ENCODE measurements around the gene ADCY2.

Gene ADCY2

DNA sequence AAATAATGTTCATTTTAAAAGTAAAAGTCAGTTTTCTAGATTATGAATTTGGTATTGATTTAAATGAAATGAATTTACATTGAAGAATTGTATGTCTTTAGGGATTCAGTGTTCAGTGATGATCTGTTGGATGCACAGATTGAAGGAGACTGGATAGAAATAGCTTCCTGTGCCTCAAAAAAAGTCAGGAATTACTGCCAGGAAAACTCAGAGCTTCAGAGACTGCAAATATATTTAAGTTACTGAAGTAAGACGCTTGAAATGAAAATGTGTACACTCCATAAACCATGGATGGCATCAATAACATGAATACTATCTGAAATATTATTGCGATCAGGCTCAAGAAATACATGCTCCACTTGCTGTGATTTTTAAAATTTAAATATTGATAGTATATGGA lies 60.3 kb downstream of the ADCY2 start:
- Histone ChIP-seq H3K36me3 (ENCODE audit: control insufficient read depth, insufficient read depth, low read length) (no peaks in the 10 kb centered on the region), H3K9ac (ENCODE audit: low read depth, low read length) (no peak overlapping the region), H3K4me3 (ENCODE audit: low read depth, low read length) (no peak overlapping the region), H3K9me3 (ENCODE audit: control insufficient read depth, insufficient read depth, low read length) (peaks cover 3% of the 10 kb centered on the region), H3K27me3 (ENCODE audit: control insufficient read depth, insufficient read depth, low read length) (no peaks in the 10 kb centered on the region), H3K4me1 (ENCODE audit: control insufficient read depth, insufficient read depth, low read length) (no peaks in the 10 kb centered on the region)

GRCh38 chr5:7461371-7461770 lies 65.4 kb downstream of the ADCY2 start:
- H3K27me3 ChIP-seq (ENCODE audit: control insufficient read depth, insufficient read depth, low read length): no peaks in the 10 kb centered on the region
- H3K36me3 ChIP-seq (ENCODE audit: control insufficient read depth, insufficient read depth, low read length): no peaks in the 10 kb centered on the region
- H3K9ac ChIP-seq (ENCODE audit: low read depth, low read length): no peak overlapping the region
- H3K4me1 ChIP-seq (ENCODE audit: control insufficient read depth, insufficient read depth, low read length): no peaks in the 10 kb centered on the region
- no peak overlapping the region for H3K4me3 ChIP-seq (ENCODE audit: low read depth, low read length)
- peaks cover 3% of the 10 kb centered on the region for H3K9me3 ChIP-seq (ENCODE audit: control insufficient read depth, insufficient read depth, low read length)

DNA sequence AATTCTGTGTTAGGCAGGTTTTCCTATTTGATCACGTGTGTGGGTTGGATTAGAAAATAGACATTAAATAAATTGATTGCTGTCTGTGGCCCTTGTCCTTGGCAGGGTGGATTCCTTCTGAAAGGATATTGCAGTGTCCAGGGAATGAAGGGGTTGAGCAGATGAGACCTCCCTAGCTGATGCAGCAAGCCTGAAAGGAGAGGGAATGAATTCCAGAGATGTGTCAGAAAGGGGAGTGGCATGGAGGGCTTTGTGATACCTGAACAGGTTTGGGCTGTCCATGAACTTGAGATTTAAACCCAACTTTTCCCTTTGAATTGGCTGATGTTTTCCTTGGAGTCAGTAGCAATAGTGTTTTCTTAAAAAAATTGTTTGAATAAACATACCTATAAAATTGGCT lies 66.8 kb downstream of the ADCY2 start:
- Histone ChIP-seq H3K27me3 (ENCODE audit: control insufficient read depth, insufficient read depth, low read length) (no peaks in the 10 kb centered on the region), H3K4me1 (ENCODE audit: control insufficient read depth, insufficient read depth, low read length) (no peaks in the 10 kb centered on the region), H3K9ac (ENCODE audit: low read depth, low read length) (no peak overlapping the region), H3K36me3 (ENCODE audit: control insufficient read depth, insufficient read depth, low read length) (no peaks in the 10 kb centered on the region), H3K9me3 (ENCODE audit: control insufficient read depth, insufficient read depth, low read length) (peaks cover 2% of the 10 kb centered on the region), H3K4me3 (ENCODE audit: low read depth, low read length) (no peak overlapping the region)

DNA sequence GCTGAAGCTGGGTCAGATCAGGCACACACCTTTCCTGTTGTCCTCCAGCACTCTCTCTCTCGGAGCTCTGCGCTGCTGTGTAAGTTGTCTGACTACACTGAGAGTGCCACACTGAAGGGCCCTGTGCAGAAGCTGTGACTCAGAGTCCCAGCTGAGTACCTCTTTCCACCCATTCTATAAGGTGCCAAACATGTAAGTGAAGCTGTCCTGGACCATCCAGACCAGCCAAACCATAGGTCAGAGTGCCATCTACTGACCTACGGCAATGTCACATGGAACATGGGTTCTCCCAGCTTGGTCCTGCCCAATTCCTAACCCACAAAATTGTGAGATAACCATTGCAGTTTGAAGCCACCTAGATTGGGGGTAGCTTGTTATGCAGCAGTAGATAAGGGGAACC lies 68.2 kb downstream of the ADCY2 start:
- H3K27me3 ChIP-seq (ENCODE audit: control insufficient read depth, insufficient read depth, low read length): no peaks in the 10 kb centered on the region
- no peak overlapping the region for H3K4me3 ChIP-seq (ENCODE audit: low read depth, low read length)
- no peaks in the 10 kb centered on the region for H3K4me1 ChIP-seq (ENCODE audit: control insufficient read depth, insufficient read depth, low read length)
- H3K9me3 ChIP-seq (ENCODE audit: control insufficient read depth, insufficient read depth, low read length): no peaks in the 10 kb centered on the region
- no peak overlapping the region for H3K9ac ChIP-seq (ENCODE audit: low read depth, low read length)
- no peaks in the 10 kb centered on the region for H3K36me3 ChIP-seq (ENCODE audit: control insufficient read depth, insufficient read depth, low read length)

DNA sequence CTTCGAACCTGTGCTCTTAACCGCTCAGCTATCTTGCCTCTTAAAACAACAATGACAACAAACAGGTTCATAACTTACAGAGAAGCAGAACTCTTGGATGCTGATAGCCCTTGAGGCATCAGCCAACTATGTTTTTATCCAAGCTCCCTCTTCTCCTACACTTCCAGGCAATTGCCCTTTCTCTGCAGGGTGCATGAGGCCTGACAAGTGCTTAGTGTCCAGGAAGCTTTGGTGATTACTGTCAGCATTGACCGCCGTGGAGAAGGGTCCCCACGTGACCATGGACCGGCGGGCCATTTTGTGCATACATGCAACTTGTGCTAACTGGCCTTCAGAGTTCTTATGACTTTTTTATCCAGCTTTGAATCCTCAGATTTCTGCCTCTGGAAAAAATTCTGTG lies 71.2 kb downstream of the ADCY2 start:
- H3K4me3 ChIP-seq (ENCODE audit: low read depth, low read length): no peak overlapping the region
- H3K9ac ChIP-seq (ENCODE audit: low read depth, low read length): no peak overlapping the region
- H3K27me3 ChIP-seq (ENCODE audit: control insufficient read depth, insufficient read depth, low read length): no peaks in the 10 kb centered on the region
- no peaks in the 10 kb centered on the region for H3K4me1 ChIP-seq (ENCODE audit: control insufficient read depth, insufficient read depth, low read length)
- no peaks in the 10 kb centered on the region for H3K9me3 ChIP-seq (ENCODE audit: control insufficient read depth, insufficient read depth, low read length)
- H3K36me3 ChIP-seq (ENCODE audit: control insufficient read depth, insufficient read depth, low read length): no peaks in the 10 kb centered on the region

GRCh38 chr5:7468742-7469141 lies 72.8 kb downstream of the ADCY2 start:
- no peak overlapping the region for H3K4me3 ChIP-seq (ENCODE audit: low read depth, low read length)
- no peaks in the 10 kb centered on the region for H3K27me3 ChIP-seq (ENCODE audit: control insufficient read depth, insufficient read depth, low read length)
- H3K9me3 ChIP-seq (ENCODE audit: control insufficient read depth, insufficient read depth, low read length): peaks cover 3% of the 10 kb centered on the region
- H3K36me3 ChIP-seq (ENCODE audit: control insufficient read depth, insufficient read depth, low read length): no peaks in the 10 kb centered on the region
- H3K4me1 ChIP-seq (ENCODE audit: control insufficient read depth, insufficient read depth, low read length): peaks cover 3% of the 10 kb centered on the region
- no peak overlapping the region for H3K9ac ChIP-seq (ENCODE audit: low read depth, low read length)

GRCh38 chr5:7471710-7472109 lies 75.8 kb downstream of the ADCY2 start:
- no peaks in the 10 kb centered on the region for H3K36me3 ChIP-seq (ENCODE audit: control insufficient read depth, insufficient read depth, low read length)
- peaks cover 3% of the 10 kb centered on the region for H3K9me3 ChIP-seq (ENCODE audit: control insufficient read depth, insufficient read depth, low read length)
- peaks cover 9% of the 10 kb centered on the region for H3K4me1 ChIP-seq (ENCODE audit: control insufficient read depth, insufficient read depth, low read length)
- H3K4me3 ChIP-seq (ENCODE audit: low read depth, low read length): no peak overlapping the region
- no peaks in the 10 kb centered on the region for H3K27me3 ChIP-seq (ENCODE audit: control insufficient read depth, insufficient read depth, low read length)
- H3K9ac ChIP-seq (ENCODE audit: low read depth, low read length): no peak overlapping the region

GRCh38 chr5:7473115-7473514 lies 77.2 kb downstream of the ADCY2 start:
- Histone ChIP-seq H3K4me3 (ENCODE audit: low read depth, low read length) (no peak overlapping the region), H3K27me3 (ENCODE audit: control insufficient read depth, insufficient read depth, low read length) (no peaks in the 10 kb centered on the region), H3K4me1 (ENCODE audit: control insufficient read depth, insufficient read depth, low read length) (peaks cover 9% of the 10 kb centered on the region), H3K9ac (ENCODE audit: low read depth, low read length) (no peak overlapping the region), H3K9me3 (ENCODE audit: control insufficient read depth, insufficient read depth, low read length) (peaks cover 3% of the 10 kb centered on the region), H3K36me3 (ENCODE audit: control insufficient read depth, insufficient read depth, low read length) (no peaks in the 10 kb centered on the region)

DNA sequence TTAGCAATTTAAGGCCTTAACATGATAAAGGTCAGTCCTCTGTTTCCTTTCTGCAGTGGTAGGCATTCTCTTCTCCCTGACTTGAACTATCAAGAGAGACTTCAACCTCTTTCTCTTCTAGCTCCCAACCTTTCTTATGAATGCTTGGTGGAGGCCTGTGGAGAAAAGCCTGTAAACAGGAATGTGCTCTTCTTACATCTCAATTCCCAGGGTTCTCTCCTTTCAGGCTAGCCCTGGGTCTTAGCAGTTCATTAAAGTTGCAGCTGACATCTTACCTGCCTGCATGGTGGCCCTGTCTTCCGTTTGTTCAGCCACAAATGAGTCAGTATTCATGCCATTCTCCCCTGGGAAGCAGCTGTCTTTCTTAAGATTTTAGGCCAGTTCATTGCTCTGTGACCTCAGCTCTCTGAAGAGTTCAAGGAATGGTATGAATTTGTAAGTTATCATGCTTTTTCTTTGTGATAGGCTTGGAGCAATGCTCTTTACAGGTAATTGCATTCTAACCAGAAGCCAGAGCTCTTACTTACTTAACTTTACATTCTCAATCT lies 77.8 kb downstream of the ADCY2 start:
- no peaks in the 10 kb centered on the region for H3K27me3 ChIP-seq (ENCODE audit: control insufficient read depth, insufficient read depth, low read length)
- H3K4me1 ChIP-seq (ENCODE audit: control insufficient read depth, insufficient read depth, low read length): peaks cover 9% of the 10 kb centered on the region
- no peak overlapping the region for H3K9ac ChIP-seq (ENCODE audit: low read depth, low read length)
- H3K4me3 ChIP-seq (ENCODE audit: low read depth, low read length): no peak overlapping the region
- peaks cover 3% of the 10 kb centered on the region for H3K9me3 ChIP-seq (ENCODE audit: control insufficient read depth, insufficient read depth, low read length)
- no peaks in the 10 kb centered on the region for H3K36me3 ChIP-seq (ENCODE audit: control insufficient read depth, insufficient read depth, low read length)

GRCh38 chr5:7474821-7475403 lies 79.0 kb downstream of the ADCY2 start:
- no peak overlapping the region for H3K4me3 ChIP-seq (ENCODE audit: low read depth, low read length)
- no peaks in the 10 kb centered on the region for H3K36me3 ChIP-seq (ENCODE audit: control insufficient read depth, insufficient read depth, low read length)
- no peaks in the 10 kb centered on the region for H3K27me3 ChIP-seq (ENCODE audit: control insufficient read depth, insufficient read depth, low read length)
- peaks cover 9% of the 10 kb centered on the region for H3K4me1 ChIP-seq (ENCODE audit: control insufficient read depth, insufficient read depth, low read length)
- H3K9me3 ChIP-seq (ENCODE audit: control insufficient read depth, insufficient read depth, low read length): peaks cover 3% of the 10 kb centered on the region
- no peak overlapping the region for H3K9ac ChIP-seq (ENCODE audit: low read depth, low read length)

DNA sequence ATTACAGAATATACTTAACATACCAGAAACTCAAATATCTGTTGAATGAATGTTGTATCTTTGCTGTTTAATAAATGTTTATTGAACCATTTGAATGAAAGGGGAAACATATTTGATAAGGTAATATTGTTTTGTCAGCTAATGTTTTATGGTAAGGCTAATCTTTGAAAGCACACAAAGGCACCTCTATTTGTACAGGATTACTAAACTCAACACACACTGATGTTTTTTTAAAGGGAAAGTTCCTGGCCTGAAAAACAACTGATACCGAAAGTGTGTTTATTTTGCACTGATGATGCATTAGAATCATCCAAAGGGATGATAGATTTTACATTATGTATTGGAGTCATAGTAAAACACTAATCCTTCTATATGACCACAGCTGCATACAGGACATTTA lies 82.5 kb downstream of the ADCY2 start:
- Histone ChIP-seq H3K36me3 (ENCODE audit: control insufficient read depth, insufficient read depth, low read length) (no peaks in the 10 kb centered on the region), H3K4me3 (ENCODE audit: low read depth, low read length) (no peak overlapping the region), H3K4me1 (ENCODE audit: control insufficient read depth, insufficient read depth, low read length) (peaks cover 8% of the 10 kb centered on the region), H3K9me3 (ENCODE audit: control insufficient read depth, insufficient read depth, low read length) (no peaks in the 10 kb centered on the region), H3K27me3 (ENCODE audit: control insufficient read depth, insufficient read depth, low read length) (no peaks in the 10 kb centered on the region), H3K9ac (ENCODE audit: low read depth, low read length) (no peak overlapping the region)

GRCh38 chr5:7488734-7489133 lies 92.8 kb downstream of the ADCY2 start:
- Histone ChIP-seq H3K36me3 (ENCODE audit: control insufficient read depth, insufficient read depth, low read length) (no peaks in the 10 kb centered on the region), H3K9ac (ENCODE audit: low read depth, low read length) (no peak overlapping the region), H3K27me3 (ENCODE audit: control insufficient read depth, insufficient read depth, low read length) (no peaks in the 10 kb centered on the region), H3K9me3 (ENCODE audit: control insufficient read depth, insufficient read depth, low read length) (peaks cover 5% of the 10 kb centered on the region), H3K4me3 (ENCODE audit: low read depth, low read length) (no peak overlapping the region), H3K4me1 (ENCODE audit: control insufficient read depth, insufficient read depth, low read length) (peaks cover 5% of the 10 kb centered on the region)

Data from iPS-15b (cell line).